HG02885 (cell line): Measurements from ENCODE around the gene HOXA10.

Experiments used
- ATAC-seq: cut with Tn5 transposase; IDR thresholded peaks from one replicate; pipeline ENCODE4 v1.9.1; 2021; ENCODE audit warnings: mild to moderate bottlenecking; ENCODE audit not compliant: unreplicated experiment, poor library complexity

HOXA10 gene

DNA sequence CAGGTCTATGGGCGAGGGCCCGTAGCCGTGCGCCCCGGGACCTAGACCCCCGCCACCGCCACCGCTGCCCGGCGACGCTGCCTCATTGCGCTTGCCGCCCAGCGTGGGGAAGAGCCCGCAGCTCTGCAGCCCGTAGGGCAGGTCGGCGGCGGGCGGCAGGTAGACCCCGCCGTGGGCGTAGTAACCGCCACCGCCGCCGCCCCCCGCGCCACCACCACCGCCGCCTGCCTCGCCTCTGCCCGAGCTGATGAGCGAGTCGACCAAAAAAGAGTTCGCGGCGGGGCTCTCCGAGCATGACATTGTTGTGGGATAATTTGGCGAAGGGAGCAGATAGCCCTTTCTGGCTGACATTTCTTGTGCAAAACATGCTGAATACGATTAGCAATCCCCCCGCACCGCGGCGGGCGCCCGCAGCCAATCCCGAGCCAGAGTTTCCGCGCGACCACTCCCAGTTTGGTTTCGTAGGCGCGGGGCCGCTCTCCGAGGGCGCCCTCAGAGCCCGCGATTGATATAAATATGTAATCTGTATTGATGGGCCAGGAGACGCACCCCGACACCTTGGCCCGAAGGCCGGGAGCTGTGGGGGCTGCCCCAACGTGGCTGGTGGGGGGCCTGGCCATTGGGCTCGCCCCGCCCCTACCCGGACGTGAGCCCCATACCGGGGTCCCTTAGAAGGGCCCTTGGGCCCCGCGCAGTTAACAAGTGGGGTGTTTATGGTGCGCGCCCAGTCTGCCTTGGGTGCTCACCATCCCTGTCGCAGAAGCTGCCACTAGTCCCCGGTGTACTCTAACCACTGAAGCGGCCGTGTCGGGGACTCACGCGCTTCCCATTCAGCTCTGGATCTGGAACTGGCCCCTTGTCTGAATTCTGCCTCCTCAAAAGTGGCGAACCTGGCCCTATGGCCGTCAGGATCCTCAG lies at the start of gene HOXA10:
HOXA10 (minus strand) TSS at position 365 of the 918 bp plus-strand sequence; CDS start at position 351, 14 bp downstream.
- no peak for ATAC-seq

DNA sequence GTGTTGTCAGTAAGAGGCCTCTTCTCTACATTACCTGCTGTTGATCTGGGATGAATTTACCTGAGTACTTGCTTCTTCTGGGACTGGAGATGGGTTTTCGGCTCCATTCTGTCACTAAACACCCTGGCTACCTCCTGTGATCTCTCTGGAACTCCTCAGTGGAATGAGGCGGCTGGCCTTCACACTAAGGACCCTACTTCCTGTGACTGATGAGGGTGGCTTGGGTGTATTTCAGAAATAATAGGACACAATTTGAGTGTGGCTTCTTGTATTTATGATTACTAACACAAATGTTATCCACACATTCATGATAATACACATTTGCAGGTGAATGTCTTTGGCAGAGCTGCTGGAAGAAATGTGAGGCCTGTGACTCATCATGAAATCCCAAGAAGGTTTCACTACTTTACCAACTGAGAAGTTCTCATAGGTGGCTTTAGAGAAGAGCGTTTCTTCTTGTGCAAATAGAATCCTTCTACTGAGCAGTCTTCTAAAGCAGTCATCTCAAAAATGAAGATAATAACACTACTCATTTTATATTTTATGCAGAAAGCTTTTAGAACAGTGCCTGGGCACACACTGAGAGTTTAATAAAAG lies 47.2 kb upstream of the HOXA10 start:
- ATAC-seq: peak; percentile 48

DNA sequence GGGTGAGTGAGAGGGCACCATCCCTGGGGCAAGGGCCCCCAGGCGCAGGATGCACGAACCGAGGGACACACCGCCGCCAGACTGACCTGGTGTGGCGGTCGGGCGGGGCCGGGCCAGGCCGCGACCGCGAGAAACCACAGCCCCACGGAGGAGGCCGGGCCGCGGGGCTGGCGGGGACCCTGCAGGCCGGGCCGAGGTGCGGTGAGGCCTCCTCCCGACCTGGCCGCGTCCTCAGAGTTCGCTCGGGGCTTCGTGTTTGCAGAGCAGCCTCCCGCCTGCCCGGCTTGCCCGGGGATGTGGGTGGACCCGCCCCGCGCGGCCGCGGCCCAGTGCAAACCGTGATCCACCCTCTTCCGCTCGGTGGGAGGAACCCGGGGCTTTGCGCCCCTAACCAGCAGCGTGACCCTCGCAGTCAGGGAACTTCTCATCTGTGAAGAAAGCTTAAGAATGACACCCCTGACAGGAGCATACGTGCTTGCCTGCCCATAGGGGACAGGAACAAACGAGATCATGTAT lies 46.4 kb upstream of the HOXA10 start:
- no peak for ATAC-seq

DNA sequence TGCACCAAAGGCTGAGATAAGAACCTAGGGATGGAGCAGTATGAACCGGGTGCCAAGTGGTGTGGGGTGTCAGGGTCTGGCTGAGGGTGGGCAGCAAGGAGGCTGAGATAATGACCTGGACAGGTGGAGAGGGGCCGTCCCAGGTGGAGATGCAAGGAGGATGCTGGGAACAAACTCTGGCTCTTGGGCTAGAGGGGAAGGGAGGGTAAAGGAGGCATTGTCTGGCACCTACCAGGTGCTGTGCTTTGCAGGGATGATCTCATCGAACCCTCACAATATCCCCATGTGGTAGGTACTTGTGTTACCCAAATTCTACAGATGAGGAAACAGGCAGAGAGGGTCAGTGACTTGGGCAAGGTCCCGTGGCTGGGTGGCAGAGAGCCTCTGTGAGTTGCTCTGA lies 45.7 kb upstream of the HOXA10 start:
- no peak for ATAC-seq

DNA sequence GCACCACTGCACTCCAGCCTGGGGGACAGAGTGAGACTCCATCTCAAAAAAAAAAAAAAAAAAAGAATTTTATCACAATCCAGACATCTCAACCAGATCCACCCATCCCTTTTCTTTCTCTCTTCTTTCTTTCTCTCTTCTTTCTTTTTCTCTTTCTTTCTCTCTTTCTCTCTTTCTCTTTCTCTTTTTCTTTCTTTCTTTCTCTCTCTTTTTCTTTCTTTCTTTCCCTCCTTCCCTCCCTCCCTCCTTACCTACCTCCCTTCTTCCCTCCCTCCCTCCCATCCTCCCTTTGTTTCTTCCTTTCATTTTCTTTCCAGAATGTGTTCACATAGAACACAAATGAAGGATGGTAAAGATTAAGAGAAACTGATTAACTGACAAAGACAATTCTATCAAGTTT lies 43.8 kb upstream of the HOXA10 start:
- no peak for ATAC-seq

DNA sequence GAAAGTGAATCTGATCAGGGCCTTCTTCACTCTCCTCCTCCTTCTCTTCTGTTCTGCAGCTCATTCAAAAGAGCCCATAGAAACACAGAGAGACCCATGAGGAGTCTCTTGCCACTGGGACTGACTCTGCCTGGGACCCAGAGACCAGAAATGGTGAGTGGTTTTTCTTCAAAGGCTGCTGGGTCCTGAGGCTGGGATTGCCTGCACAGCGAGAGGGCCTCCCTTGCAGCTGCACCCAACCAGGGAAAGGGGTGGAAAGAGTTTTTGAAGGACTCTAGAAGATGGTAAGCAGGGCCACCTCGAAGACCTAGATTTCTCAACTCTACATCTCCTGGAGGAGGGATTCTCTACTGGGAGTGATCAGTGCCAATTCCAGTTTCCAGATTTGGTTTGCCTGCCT lies 41.2 kb upstream of the HOXA10 start:
- ATAC-seq: no peak

DNA sequence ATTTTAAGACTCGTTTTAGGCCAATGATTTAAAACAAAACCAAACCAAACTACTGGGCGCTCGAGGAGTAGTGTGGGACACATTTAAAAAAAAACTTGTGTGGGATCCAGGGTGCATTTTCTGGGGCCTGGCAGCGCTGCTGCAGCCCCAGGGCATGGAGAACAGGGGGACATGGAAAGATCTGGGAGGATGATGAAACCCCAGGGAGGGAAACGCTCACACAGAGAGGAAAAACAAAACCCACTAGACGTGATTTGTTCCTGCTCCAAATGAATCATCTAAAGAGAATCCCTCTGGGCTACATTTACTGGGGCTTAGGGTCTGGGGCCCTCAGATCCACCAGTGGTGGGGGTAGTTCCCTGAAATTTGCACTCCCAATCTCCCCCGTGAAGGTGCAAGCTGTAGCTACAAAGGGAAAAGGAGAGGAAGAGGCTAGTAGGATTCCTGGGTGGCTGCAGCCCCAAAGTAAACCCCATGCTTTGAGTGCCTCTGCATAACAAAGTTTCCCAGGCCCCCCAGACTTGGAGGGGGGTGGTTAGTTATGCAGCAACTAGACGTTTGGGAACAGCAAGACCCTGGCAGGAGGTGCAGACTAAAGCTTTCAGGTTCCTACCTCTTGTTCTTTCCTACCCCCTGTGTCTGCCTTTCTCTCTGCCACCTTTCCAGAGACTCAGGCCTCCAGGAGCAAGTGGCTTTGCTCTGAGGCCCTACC lies 40.3 kb upstream of the HOXA10 start:
- ATAC-seq: no peak

DNA sequence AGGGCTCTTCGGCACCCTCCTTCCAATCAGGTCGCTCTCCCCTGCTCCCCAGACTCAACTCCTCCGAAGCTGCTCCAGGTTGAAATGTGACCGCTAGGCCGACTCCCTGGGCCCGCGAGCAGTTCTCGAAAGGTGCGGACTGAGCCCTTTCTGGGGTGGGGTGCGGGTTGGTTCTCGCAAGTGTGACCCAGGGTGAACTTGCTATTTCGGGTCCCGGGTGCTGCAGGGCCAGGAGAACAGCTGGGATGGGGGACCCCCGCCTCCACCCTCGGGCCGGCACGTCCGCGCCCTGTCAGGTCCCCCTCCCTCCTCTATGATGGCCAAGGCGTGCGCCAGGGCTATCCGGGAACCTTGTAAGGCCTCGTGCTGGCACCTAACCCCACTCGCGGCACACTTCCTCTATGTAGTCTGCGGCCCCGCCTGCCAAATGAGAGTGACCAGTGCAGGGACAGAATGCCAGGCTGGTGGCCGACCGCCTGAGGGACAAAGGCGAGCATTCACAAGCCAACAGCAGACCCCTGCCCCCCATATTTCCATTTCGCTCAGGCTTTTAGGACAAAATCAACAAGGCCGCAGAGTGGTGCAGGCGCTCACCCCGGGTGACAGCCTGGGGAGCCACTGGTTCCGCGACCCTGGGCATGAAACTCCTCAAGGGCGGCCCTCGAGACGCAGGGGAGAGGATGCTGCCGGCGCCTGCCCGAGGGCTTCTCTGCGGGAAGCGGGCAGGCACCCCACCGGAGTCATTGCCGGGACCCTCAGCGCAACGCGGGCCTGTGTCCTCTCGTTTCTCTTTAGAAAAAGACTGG lies 39.5 kb upstream of the HOXA10 start:
- ATAC-seq: no peak

DNA sequence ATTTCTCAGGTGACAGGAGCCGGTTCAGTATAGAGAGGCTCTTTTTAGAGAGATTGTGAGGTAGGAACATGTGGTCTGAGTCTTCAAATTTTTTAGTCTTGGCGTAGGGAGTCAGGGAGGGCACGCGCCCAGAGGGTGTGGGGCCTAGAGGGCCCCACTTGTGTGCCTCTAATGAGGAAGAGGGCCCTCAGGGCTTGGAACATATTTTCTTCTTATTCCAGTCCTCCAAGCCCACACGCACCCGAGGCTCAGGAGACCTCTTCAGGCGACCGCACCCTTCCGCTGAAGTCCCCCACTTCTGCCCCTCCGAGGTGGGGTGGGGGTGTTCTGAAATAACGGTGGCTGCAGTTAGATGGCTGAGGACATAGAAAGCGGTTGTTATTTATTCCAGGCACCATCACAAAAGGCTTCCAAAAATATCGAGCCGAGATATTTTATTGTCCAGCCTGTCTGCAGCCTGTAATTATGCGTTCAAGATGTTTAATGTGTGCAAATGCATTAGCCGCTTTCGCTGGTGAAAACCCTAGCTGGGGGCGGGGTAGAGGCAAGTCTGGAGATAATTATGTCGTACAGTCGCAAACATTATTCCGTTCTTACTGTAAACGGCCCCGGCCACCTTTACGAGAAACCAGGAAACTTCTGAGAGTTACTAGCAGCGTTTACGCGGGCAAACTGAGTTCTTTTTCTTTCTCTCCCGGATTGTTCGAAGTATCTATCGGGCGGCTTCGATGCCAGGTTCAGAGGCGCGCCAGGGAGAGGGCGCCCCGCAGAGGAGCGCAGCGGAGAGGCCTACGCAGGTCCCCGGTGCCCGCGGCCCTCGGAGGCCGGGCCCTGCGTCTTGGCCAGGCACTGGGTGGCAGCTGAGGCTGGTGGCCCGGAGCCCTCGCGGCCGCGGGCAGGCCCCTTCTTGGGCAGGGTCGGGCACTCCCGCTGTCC lies 38.6 kb upstream of the HOXA10 start:
- ATAC-seq: no peak

DNA sequence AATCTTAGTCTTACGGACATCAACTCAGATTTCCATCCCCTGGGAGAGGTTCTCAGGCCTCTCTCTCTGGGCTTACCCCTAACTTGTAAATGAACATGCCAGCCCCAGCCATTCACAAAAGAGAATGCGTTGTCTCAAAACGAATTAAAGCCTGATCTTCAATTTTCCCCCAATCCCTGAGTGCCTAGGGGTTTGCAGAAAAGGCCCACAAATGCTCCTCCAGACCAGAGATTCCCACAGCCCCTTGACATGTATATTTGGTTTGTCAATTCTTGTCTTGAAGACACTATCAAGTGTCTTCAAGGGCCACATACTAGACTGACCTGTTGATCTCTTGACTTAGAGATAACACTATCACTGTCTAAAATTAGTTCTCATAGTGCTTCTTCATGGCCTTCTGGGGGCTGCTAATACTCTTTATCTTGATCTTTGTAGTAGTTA lies 37.7 kb upstream of the HOXA10 start:
- ATAC-seq: no peak

DNA sequence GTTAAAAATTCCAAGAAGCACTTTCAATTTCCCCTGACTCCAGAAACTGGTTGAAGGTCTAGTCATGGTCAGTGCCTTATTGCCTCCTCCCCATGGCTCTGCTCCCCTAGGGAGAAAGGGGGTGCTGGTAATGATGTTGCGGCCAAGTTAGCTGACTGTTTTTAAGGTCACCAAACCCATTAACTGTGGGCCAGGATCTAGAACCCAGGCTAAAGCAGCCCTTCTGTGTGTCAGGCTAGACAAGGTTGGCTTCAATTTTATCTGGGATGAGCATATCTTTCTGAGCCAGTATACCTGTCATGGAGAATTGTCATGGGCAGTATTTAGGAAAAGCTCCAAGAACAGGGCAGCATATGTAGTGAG lies 36.9 kb upstream of the HOXA10 start:
- no peak for ATAC-seq

DNA sequence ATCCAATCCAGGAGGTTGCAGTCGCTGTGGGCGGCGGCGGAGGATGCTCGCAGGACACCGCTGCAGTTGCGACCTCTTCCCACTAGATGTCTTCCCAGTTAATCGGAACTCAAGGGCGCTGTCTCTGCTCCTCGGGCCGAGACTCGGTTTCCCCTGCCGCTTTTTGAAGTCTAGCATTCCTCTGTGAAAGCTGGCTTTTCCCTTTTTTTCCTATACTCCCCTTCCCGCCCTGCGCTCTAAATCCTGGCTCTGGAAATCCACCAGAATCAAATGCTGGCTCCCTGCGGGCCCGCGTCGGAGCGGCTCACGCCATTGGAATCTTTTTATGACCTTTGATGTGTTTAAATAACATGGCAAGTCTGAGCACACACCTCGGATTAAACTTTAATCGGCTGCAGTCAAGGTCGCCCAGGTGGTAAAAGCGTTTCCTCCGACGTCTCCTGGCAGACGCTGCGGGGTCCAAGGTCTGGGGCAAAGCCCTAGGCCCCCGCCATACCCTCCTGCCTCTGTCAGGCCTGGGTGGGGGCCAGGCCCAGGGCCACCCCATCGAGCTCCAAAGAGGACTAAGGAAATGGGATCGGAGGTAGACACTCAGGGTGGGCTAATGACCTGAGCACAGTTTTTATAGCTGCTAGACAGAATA lies 36.4 kb upstream of the HOXA10 start:
- ATAC-seq: no peak

DNA sequence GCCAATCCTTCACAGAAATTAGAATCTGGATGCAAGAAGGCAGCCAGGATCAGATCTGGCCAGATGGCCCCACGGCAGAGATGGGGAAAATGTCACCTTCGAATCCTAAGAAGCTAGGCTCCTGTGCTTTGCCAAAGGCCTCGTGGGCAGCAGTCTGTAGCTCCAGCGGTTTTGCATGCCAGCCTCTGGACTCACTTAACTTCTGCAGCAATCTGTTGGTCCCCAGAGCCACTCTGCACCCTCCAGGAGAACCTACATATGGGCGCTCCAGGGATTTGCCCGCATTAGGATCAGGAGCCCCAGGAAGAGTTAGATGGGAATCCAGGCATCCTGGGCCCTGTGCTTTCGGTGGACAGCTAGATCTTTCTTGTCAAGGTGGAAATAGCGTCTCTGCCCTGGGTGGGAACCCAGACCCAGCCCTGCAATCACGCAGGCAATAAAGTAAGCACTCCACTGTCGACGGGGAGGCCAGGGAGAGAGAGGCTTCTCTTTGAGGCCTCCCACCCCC lies 35.9 kb upstream of the HOXA10 start:
- no peak for ATAC-seq

DNA sequence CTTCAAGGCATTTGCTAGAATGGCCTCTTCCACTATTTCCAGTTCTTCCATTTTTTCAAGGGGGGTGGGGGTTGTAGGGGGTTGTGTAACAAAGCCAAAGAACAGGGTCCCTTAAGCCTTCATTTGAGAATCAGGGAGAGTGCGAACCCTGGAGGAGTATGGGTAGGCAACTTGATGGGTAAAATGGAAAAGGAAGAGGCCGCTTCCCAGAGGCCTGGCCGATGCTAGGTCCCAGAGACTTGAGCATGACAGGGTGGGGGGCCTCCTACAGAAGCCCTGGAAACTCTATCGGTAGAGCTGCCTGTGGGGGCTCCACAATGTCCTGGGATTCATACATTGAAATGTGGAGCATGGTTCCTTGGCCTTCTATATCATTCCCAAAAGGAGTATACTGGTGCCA lies 34.9 kb upstream of the HOXA10 start:
- no peak for ATAC-seq

DNA sequence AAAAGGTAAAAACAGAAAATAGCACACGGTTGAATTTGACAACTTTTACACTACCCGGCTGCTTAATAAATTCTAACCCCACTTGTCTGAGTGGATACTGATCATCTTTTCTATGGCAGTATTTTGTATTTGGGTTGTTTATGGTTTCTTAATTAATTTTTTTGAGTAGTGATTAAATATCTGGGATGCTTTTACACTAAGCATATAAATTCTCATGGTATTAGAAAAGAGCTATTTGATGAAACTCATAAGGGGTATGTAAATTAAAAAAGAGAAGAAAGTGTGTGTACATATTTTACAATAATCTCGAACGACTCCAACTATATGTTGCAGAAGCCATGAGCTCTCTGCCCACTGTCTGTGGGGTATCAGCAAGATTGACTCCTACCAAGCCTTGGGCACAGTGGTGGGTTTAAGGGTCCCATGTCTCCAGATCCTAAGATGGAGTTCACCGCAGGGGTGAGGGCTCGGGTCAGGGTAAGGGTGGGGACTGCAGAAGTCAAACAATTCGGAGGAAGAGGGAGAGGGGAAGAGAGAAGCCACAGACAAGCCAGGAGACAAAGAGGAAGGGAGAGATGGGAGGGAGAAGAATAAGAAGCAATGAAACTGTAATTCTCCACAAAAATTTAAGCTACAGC lies 33.3 kb upstream of the HOXA10 start:
- ATAC-seq: no peak

DNA sequence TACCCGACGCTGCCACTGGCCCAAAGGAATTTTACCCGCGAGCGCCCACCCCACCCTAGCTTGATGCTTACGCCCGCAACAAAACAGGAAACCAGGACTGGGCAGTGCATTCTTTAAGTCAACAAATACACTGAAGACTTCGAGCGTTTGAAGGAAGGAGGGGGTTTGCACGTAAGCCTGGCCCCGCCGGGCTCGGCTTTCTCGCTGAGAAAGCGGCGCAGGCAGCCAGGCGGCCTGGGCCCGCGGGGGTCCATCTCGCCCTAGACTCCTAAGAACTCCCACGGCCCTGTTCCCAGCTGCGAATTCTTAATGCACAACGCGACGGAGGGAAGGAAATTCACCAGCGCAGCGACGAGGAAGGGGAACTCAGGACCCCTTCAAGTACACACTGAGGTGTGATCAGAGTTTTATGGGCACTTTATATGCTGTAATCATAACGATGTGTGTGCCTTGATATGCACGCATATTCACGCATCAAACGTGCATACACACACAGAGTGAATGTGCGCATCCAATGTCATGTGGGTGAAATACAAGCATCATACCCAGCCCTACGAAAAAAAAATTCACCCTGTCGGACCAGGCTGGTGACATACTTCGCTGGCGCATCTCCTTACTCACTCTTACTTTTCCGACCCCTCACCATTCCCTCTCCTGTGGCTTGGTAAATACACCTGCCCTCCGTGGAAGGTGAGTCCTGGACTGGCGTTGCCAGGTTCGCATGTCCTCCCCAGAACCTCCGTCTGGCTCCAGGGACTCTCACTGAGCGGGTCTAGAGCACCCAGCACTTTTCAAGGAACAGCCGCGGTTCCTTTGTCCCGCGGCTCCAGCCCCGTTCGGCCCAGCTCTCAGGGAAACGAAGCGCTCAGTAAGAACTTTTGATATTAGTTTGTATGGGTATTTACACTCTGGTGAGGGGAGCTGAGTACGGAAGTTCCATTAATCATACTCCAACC lies 31.5 kb upstream of the HOXA10 start:
- no peak for ATAC-seq

DNA sequence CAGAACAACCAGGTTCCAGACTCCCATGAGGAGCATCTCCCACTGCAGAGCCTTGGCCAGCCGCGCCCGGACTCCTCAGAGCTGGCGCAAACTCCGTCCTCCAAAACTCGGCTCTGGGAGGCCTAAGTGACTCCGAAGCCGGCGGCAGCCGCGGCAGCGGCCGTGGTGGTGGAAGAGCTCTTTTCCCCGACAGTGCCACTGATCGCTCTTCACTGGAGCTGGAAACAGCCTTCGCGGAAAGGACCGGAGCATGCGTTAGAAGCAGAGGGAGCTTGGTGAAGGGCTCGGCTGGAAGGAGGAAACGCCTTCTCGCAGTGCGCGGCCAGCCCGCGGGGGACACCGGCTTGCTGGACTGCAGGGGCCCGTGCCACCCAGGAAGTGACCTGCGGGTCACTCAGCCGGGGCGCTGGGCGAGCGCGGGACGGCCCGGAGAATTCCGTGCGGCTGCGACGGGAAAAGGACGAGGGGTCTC lies 30.8 kb upstream of the HOXA10 start:
- no peak for ATAC-seq
